GM23248 (cell line): ENCODE data around the gene RASA2.

Experiments
- EZH2 ChIP-seq: fragments of 200-600 bp; sonication (generic); IDR thresholded peaks from 2 replicates; pipeline ENCODE4 v1.6.1; 2018; ENCODE audit warnings: antibody characterized with exemption, mild to moderate bottlenecking; ENCODE audit not compliant: insufficient read depth, poor library complexity, severe bottlenecking
- EZH2phosphoT487 ChIP-seq: fragments of 200-600 bp; sonication (generic); IDR thresholded peaks from 2 replicates; pipeline ENCODE4 v1.6.1; 2018; ENCODE audit warnings: antibody characterized with exemption, moderate library complexity, mild to moderate bottlenecking, low read depth; ENCODE audit not compliant: insufficient read depth

- TF ChIP-seq EZH2phosphoT487 = no peak
- TF ChIP-seq EZH2 = no peak
These were observed 119.1 kb downstream of the RASA2 start for GRCh38 chr3:141605883-141606282.
